OCI-LY3 (cell line): Measurements from ENCODE around the gene C6orf15.

ENCODE experiments used
- CTCF ChIP-seq: fragments of 200-600, 300-600 bp; sonication (generic); IDR thresholded peaks from 2 replicates; pipeline ENCODE4 v1.5.1; 2014; ENCODE audit warnings: antibody characterized with exemption, low read length, low read depth
- EZH2phosphoT487 ChIP-seq: fragments of 200-600 bp; shearing (Covaris generic); IDR thresholded peaks from 2 replicates; pipeline ENCODE4 v1.6.1; 2018; ENCODE audit warnings: antibody characterized with exemption, mixed run types, low read depth

GRCh38 chr6:31126396-31127175, 14.2 kb upstream of the C6orf15 start:
- TF ChIP-seq CTCF: no peak
- no peak for TF ChIP-seq EZH2phosphoT487
